ENCODE results near the gene IGSF21. TPM values are rescaled to one million over a fixed set of nuclear protein-coding genes. Genes with fewer than 3 reads are reported as not detected.
"Not testable (repeated sequence)": the region's sequence is repeated elsewhere in the genome, so short reads cannot be mapped to it uniquely, and the experiment has no call there.

IGSF21 gene
- polyA plus RNA-seq, 1 donor (not counting 4 experiments of a cell fraction or from before 2014, with no cell fraction given): not detected

GRCh38 chr1:18363436-18363835, 255.8 kb downstream of the IGSF21 start:
- dilution Hi-C loops (cut with MboI; ENCODE audit: extremely low pct_ligation_motif_present, low sequenced_read_pairs): no loop called here
- H4K20me1 ChIP-seq (ENCODE audit: control insufficient read depth, extremely low read depth, insufficient read depth, low read length): no peaks in the 10 kb centered on the region
- no peaks in the 10 kb centered on the region for H3K27me3 ChIP-seq (ENCODE audit: control insufficient read depth, extremely low read depth, insufficient read depth, low read length)
- no peak overlapping the region for H3K9ac ChIP-seq (ENCODE audit: control insufficient read depth, extremely low read depth, insufficient read depth, low read length)
- FAIRE-seq (no peak), DNase-seq (ENCODE audit: low read depth, low spot score) (no peak)
- no peak overlapping the region for H2AFZ ChIP-seq (ENCODE audit: control insufficient read depth, low read length)
- no peaks in the 10 kb centered on the region for H3K79me2 ChIP-seq (ENCODE audit: control insufficient read depth, insufficient read depth, low read length)
- H3K4me2 ChIP-seq (ENCODE audit: control insufficient read depth, extremely low read depth, insufficient read depth, low read depth, low read length): no peak overlapping the region
- no peaks in the 10 kb centered on the region for H3K4me1 ChIP-seq (ENCODE audit: control insufficient read depth, extremely low read depth, insufficient read depth, low read length)
- no peak overlapping the region for H3K27ac ChIP-seq (ENCODE audit: control insufficient read depth, insufficient read depth, low read length)
- H3K9me1 ChIP-seq (ENCODE audit: control insufficient read depth, extremely low read depth, insufficient read depth, low read length): no peaks in the 10 kb centered on the region
- no peaks in the 10 kb centered on the region for H3K36me3 ChIP-seq (ENCODE audit: control insufficient read depth in 2 of 2, extremely low read depth in 1 of 2, insufficient read depth in 2 of 2, low read length in 2 of 2)
- H3K4me3 ChIP-seq (ENCODE audit: control insufficient read depth in 2 of 3, extremely low read depth in 1 of 3, insufficient read depth in 2 of 3, low read depth in 1 of 3, low read length in 3 of 3): no peak overlapping the region
- no peaks in the 10 kb centered on the region for H3K9me3 ChIP-seq (ENCODE audit: control insufficient read depth, low read depth, low read length)
- no peak for TF ChIP-seq EZH2 (IDR thresholded peaks at IDR 0.05; ENCODE audit: low read length)
- TF ChIP-seq CTCF (optimal IDR thresholded peaks at IDR 0.05 in 1 of 3, IDR thresholded peaks at IDR 0.05 in 1 of 3, conservative IDR thresholded peaks at IDR 0.05 in 1 of 3; ENCODE audit: extremely low read depth in 1 of 3, insufficient read depth in 2 of 3, low read length in 3 of 3): no peak

- no peak for FAIRE-seq
- H3K9me3 ChIP-seq (ENCODE audit: control insufficient read depth, low read depth, low read length): no peaks in the 10 kb centered on the region
Measured at GRCh38 chr1:18365099-18365705, 257.6 kb downstream of the IGSF21 start.

GRCh38 chr1:18372505-18372904, 264.9 kb downstream of the IGSF21 start:
- DNase-seq (ENCODE audit: low read depth, low spot score); H3K36me3 ChIP-seq (ENCODE audit: control insufficient read depth in 2 of 2, extremely low read depth in 1 of 2, insufficient read depth in 2 of 2, low read length in 2 of 2); FAIRE-seq; H3K4me2 ChIP-seq (ENCODE audit: control insufficient read depth, extremely low read depth, insufficient read depth, low read depth, low read length); H3K4me1 ChIP-seq (ENCODE audit: control insufficient read depth, extremely low read depth, insufficient read depth, low read length); H3K27ac ChIP-seq (ENCODE audit: control insufficient read depth, insufficient read depth, low read length); H3K79me2 ChIP-seq (ENCODE audit: control insufficient read depth, insufficient read depth, low read length); H3K4me3 ChIP-seq (ENCODE audit: control insufficient read depth in 2 of 3, extremely low read depth in 1 of 3, insufficient read depth in 2 of 3, low read depth in 1 of 3, low read length in 3 of 3); H4K20me1 ChIP-seq (ENCODE audit: control insufficient read depth, extremely low read depth, insufficient read depth, low read length); H3K27me3 ChIP-seq (ENCODE audit: control insufficient read depth, extremely low read depth, insufficient read depth, low read length); H3K9me1 ChIP-seq (ENCODE audit: control insufficient read depth, extremely low read depth, insufficient read depth, low read length); H2AFZ ChIP-seq (ENCODE audit: control insufficient read depth, low read length); H3K9ac ChIP-seq (ENCODE audit: control insufficient read depth, extremely low read depth, insufficient read depth, low read length); H3K9me3 ChIP-seq (ENCODE audit: control insufficient read depth, low read depth, low read length); dilution Hi-C loops (cut with MboI; ENCODE audit: extremely low pct_ligation_motif_present, low sequenced_read_pairs): not testable (repeated sequence)

More at GRCh38 chr1:18365099-18365705, 257.6 kb downstream of the IGSF21 start:
- no peak for TF ChIP-seq EZH2 (IDR thresholded peaks at IDR 0.05; ENCODE audit: low read length)
- TF ChIP-seq CTCF (optimal IDR thresholded peaks at IDR 0.05 in 1 of 3, IDR thresholded peaks at IDR 0.05 in 1 of 3, conservative IDR thresholded peaks at IDR 0.05 in 1 of 3; ENCODE audit: extremely low read depth in 1 of 3, insufficient read depth in 2 of 3, low read length in 3 of 3): no peak
- H2AFZ ChIP-seq (ENCODE audit: control insufficient read depth, low read length): no peak overlapping the region
- H3K4me2 ChIP-seq (ENCODE audit: control insufficient read depth, extremely low read depth, insufficient read depth, low read depth, low read length): no peak overlapping the region
- no peaks in the 10 kb centered on the region for H4K20me1 ChIP-seq (ENCODE audit: control insufficient read depth, extremely low read depth, insufficient read depth, low read length)
- no peak overlapping the region for H3K4me3 ChIP-seq (ENCODE audit: control insufficient read depth in 2 of 3, extremely low read depth in 1 of 3, insufficient read depth in 2 of 3, low read depth in 1 of 3, low read length in 3 of 3)
- H3K27me3 ChIP-seq (ENCODE audit: control insufficient read depth, extremely low read depth, insufficient read depth, low read length): no peaks in the 10 kb centered on the region
- H3K36me3 ChIP-seq (ENCODE audit: control insufficient read depth in 2 of 2, extremely low read depth in 1 of 2, insufficient read depth in 2 of 2, low read length in 2 of 2): no peaks in the 10 kb centered on the region
- no peak overlapping the region for H3K9ac ChIP-seq (ENCODE audit: control insufficient read depth, extremely low read depth, insufficient read depth, low read length)
- dilution Hi-C loops (cut with MboI; ENCODE audit: extremely low pct_ligation_motif_present, low sequenced_read_pairs): no loop called here
- no peak overlapping the region for H3K27ac ChIP-seq (ENCODE audit: control insufficient read depth, insufficient read depth, low read length)
- no peaks in the 10 kb centered on the region for H3K79me2 ChIP-seq (ENCODE audit: control insufficient read depth, insufficient read depth, low read length)
- no peaks in the 10 kb centered on the region for H3K4me1 ChIP-seq (ENCODE audit: control insufficient read depth, extremely low read depth, insufficient read depth, low read length)
- DNase-seq (ENCODE audit: low read depth, low spot score): no peak
- no peaks in the 10 kb centered on the region for H3K9me1 ChIP-seq (ENCODE audit: control insufficient read depth, extremely low read depth, insufficient read depth, low read length)

All from keratinocyte (primary cell).